BJ (cell line): Measurements from ENCODE around the gene USH2A. TPM values are rescaled to one million over a fixed set of nuclear protein-coding genes. Genes with fewer than 3 reads are reported as not detected.

Experiments
- CTCF ChIA-PET: fragments of 350-600 bp; formaldehyde crosslinking; extraction: SDS; loops from one replicate; lab custom pipeline; 2021; ENCODE audit warnings: antibody characterized with exemption, inconsistent platforms; lab: Yijun Ruan, JAX
- POLR2A ChIA-PET: fragments of 300-600 bp; sonication (Branson Sonifier 250); formaldehyde crosslinking; extraction: SDS; loops from one replicate; lab custom pipeline; 2021; ENCODE audit warnings: antibody characterized with exemption; lab: Charles Lee
- DNase-seq: peaks from one replicate; pipeline ENCODE4 v3.0.0-alpha.2; 2011; ENCODE audit warnings: low read depth
- H3K27me3 ChIP-seq: 2 replicates; pipeline ENCODE4 v1.6.0; 2011; ENCODE audit warnings: low read length; ENCODE audit not compliant: control insufficient read depth, insufficient read depth
- H3K36me3 ChIP-seq: 2 replicates; pipeline ENCODE4 v1.5.1; 2011; ENCODE audit warnings: low read length; ENCODE audit not compliant: control insufficient read depth, insufficient read depth
- H3K4me3 ChIP-seq: 2 replicates; pipeline ENCODE4 v1.5.1; 2011; ENCODE audit warnings: low read depth, mild to moderate bottlenecking, control low read depth, low read length
- CTCF ChIP-seq: IDR thresholded peaks from 2 replicates; pipeline ENCODE4 v1.5.1; 2011; ENCODE audit warnings: low read depth, mild to moderate bottlenecking, control low read depth, inconsistent platforms, low read length, moderate library complexity; ENCODE audit not compliant: insufficient read depth
- polyA plus RNA-seq: library from polyadenylated mRNA; depleted of rRNA; stranded (reverse); fragments of >200 nt; gene quantifications from 2 replicates; pipeline ENCODE4 v1.2.3, GENCODE V29; 2011

The USH2A gene
- polyA plus RNA-seq, 1 experiment, result under 0.01 TPM

- H3K27me3 ChIP-seq, result no peaks in the 10 kb centered on the region
- ChIA-PET POLR2A (no interaction called here), CTCF (interaction anchor here (1.1 to 8.0 kb wide), 3 partner anchors 10 to 260 kb away, joined by 3 to 72 read pairs (median 3); no protein-coding TSS in a partner anchor)
- no peaks in the 10 kb centered on the region for H3K36me3 ChIP-seq
- no peak for DNase-seq
- no peak for TF ChIP-seq CTCF
- H3K4me3 ChIP-seq, result no peak overlapping the region
Measured at GRCh38 chr1:216306830-216307229, 116.4 kb downstream of the USH2A start.

GRCh38 chr1:216303690-216304089, 119.6 kb downstream of the USH2A start:
- DNase-seq, result no peak
- ChIA-PET POLR2A (no interaction called here), CTCF (no interaction called here)
- TF ChIP-seq CTCF, result no peak
- no peak overlapping the region for H3K4me3 ChIP-seq
- H3K36me3 ChIP-seq, result no peaks in the 10 kb centered on the region
- no peaks in the 10 kb centered on the region for H3K27me3 ChIP-seq

- no peaks in the 10 kb centered on the region for H3K27me3 ChIP-seq
- TF ChIP-seq CTCF, result no peak
- H3K4me3 ChIP-seq, result no peak overlapping the region
- no peak for DNase-seq
- ChIA-PET CTCF (no interaction called here), POLR2A (no interaction called here)
- H3K36me3 ChIP-seq, result no peaks in the 10 kb centered on the region
Measured at GRCh38 chr1:216293683-216294082, 129.6 kb downstream of the USH2A start.

- ChIA-PET POLR2A (no interaction called here), CTCF (no interaction called here)
- Histone ChIP-seq H3K27me3 (no peaks in the 10 kb centered on the region), H3K36me3 (no peaks in the 10 kb centered on the region), H3K4me3 (no peak overlapping the region)
- DNase-seq, result no peak
- no peak for TF ChIP-seq CTCF
Measured at GRCh38 chr1:216290074-216290473, 133.2 kb downstream of the USH2A start.

DNA sequence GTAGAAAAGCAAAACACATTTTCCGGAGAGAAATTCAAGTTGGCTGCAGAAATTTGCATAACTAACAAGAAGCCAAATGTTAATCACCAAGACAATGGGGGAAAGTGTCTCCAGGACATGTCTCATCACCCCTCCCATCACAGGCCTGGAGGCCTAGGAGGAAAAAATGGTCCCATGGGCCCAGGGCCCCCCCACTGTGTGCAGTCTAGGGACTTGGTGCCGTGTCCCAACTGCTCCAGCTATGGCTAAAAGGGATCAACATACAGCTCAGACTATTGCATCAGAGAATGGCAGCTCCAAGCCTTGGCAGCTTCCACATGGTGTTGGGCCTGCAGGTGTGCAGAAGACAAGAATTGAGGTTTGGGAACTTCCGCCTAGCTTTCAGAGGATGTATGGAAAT, 138.2 kb downstream of the USH2A start:
- no peaks in the 10 kb centered on the region for H3K27me3 ChIP-seq
- TF ChIP-seq CTCF, result no peak
- no peak overlapping the region for H3K4me3 ChIP-seq
- ChIA-PET CTCF (no interaction called here), POLR2A (no interaction called here)
- no peaks in the 10 kb centered on the region for H3K36me3 ChIP-seq
- no peak for DNase-seq
